KMS-11 (cell line): Measurements from ENCODE around the gene UBE2L6.

Experiments
- H2AFZ ChIP-seq: fragments of 200-600 bp; sonication (generic); 2 replicates; pipeline ENCODE4 v1.6.1; 2016; ENCODE audit warnings: antibody characterized with exemption, mixed run types, low read depth
- H3K27ac ChIP-seq: fragments of 200-600 bp; sonication (generic); 2 replicates; pipeline ENCODE4 v1.6.1; 2016; ENCODE audit warnings: mild to moderate bottlenecking, mixed run types
- H3K27me3 ChIP-seq: fragments of 200-600 bp; sonication (generic); 2 replicates; pipeline ENCODE4 v1.6.1; 2017; ENCODE audit warnings: mild to moderate bottlenecking, low read depth, mixed run types, moderate library complexity; ENCODE audit not compliant: insufficient read depth
- H3K36me3 ChIP-seq: fragments of 200-600 bp; sonication (generic); 2 replicates; pipeline ENCODE4 v1.6.1; 2017; ENCODE audit warnings: mild to moderate bottlenecking, mixed run types; ENCODE audit not compliant: insufficient read depth
- H3K4me1 ChIP-seq: fragments of 200-600 bp; sonication (generic); 2 replicates; pipeline ENCODE4 v1.6.1; 2016; ENCODE audit warnings: mild to moderate bottlenecking, low read depth, mixed run types; ENCODE audit not compliant: poor library complexity, severe bottlenecking
- H3K4me2 ChIP-seq: fragments of 200-600 bp; sonication (generic); 2 replicates; pipeline ENCODE4 v1.7.0; 2016; ENCODE audit warnings: mild to moderate bottlenecking, mixed run types
- H3K4me3 ChIP-seq: fragments of 200-600 bp; sonication (generic); IDR thresholded peaks from 2 replicates; pipeline ENCODE4 v1.6.1; 2017; ENCODE audit warnings: low read depth, low read length, mixed read lengths; ENCODE audit not compliant: insufficient read depth
- H3K79me2 ChIP-seq: fragments of 200-600 bp; sonication (generic); 2 replicates; pipeline ENCODE4 v1.6.1; 2016; ENCODE audit warnings: low read depth, mixed run types; ENCODE audit not compliant: insufficient read depth
- H3K9ac ChIP-seq: fragments of 200-600 bp; sonication (generic); 2 replicates; pipeline ENCODE4 v1.6.1; 2016; ENCODE audit warnings: mild to moderate bottlenecking, mixed run types
- H4K20me1 ChIP-seq: fragments of 200-600 bp; sonication (generic); 2 replicates; pipeline ENCODE4 v1.6.1; 2016; ENCODE audit warnings: mild to moderate bottlenecking, mixed run types; ENCODE audit not compliant: insufficient read depth
- CTCF ChIP-seq: fragments of 200-600 bp; sonication (generic); conservative IDR thresholded peaks from 2 replicates; pipeline ENCODE4 v1.6.1; 2017; ENCODE audit warnings: low read depth, mild to moderate bottlenecking, antibody characterized with exemption, low read length, moderate library complexity, mixed read lengths

UBE2L6 gene

GRCh38 chr11:57610170-57610569, 42.7 kb upstream of the UBE2L6 start:
- no peak for TF ChIP-seq CTCF
- Histone ChIP-seq H3K27me3 (no peaks in the 10 kb centered on the region), H2AFZ (no peak overlapping the region), H3K4me1 (no peaks in the 10 kb centered on the region), H3K4me3 (no peak overlapping the region), H3K79me2 (no peaks in the 10 kb centered on the region), H4K20me1 (no peaks in the 10 kb centered on the region), H3K4me2 (no peak overlapping the region), H3K36me3 (no peaks in the 10 kb centered on the region), H3K27ac (no peak overlapping the region), H3K9ac (no peak overlapping the region)

GRCh38 chr11:57605028-57605420, 37.6 kb upstream of the UBE2L6 start:
- Histone ChIP-seq H3K4me2 (no peak overlapping the region), H4K20me1 (no peaks in the 10 kb centered on the region), H3K4me3 (no peak overlapping the region), H2AFZ (no peak overlapping the region), H3K79me2 (no peaks in the 10 kb centered on the region), H3K9ac (no peak overlapping the region), H3K36me3 (no peaks in the 10 kb centered on the region), H3K27ac (no peak overlapping the region), H3K27me3 (no peaks in the 10 kb centered on the region), H3K4me1 (no peaks in the 10 kb centered on the region)
- no peak for TF ChIP-seq CTCF

- Histone ChIP-seq H3K79me2 (no peaks in the 10 kb centered on the region), H3K4me1 (no peaks in the 10 kb centered on the region), H2AFZ (no peak overlapping the region), H3K9ac (no peak overlapping the region), H3K27me3 (no peaks in the 10 kb centered on the region), H3K27ac (no peak overlapping the region), H3K4me2 (no peak overlapping the region), H3K36me3 (no peaks in the 10 kb centered on the region), H3K4me3 (no peak overlapping the region), H4K20me1 (no peaks in the 10 kb centered on the region)
- no peak for TF ChIP-seq CTCF
Measured at GRCh38 chr11:57604296-57605027, 37.0 kb upstream of the UBE2L6 start.

GRCh38 chr11:57601297-57601696, 33.8 kb upstream of the UBE2L6 start:
- Histone ChIP-seq H4K20me1 (no peaks in the 10 kb centered on the region), H3K4me2 (no peak overlapping the region), H3K27ac (no peak overlapping the region), H3K27me3 (no peaks in the 10 kb centered on the region), H3K4me1 (no peaks in the 10 kb centered on the region), H3K36me3 (no peaks in the 10 kb centered on the region), H3K79me2 (no peaks in the 10 kb centered on the region), H3K9ac (no peak overlapping the region), H2AFZ (no peak overlapping the region), H3K4me3 (no peak overlapping the region)
- TF ChIP-seq CTCF, result no peak
